NCI-H748 treated with DMSO at 0.1 percent for 48 hours (cell line): ENCODE results near the gene BRWD1.
A peak's percentile ranks its signal among the peaks of the same experiment; 100 is the strongest.

ENCODE experiments used
- DNase-seq: peaks from one replicate; lab custom pipeline; 2025; lab: John Stamatoyannopoulos, UW

The BRWD1 gene

GRCh38 chr21:39197448-39198233 is 115.8 kb downstream of the BRWD1 start:
- DNase-seq = no peak

- DNase-seq = no peak
These were observed 116.6 kb downstream of the BRWD1 start for GRCh38 chr21:39196838-39197237.

GRCh38 chr21:39196310-39196709 is 117.1 kb downstream of the BRWD1 start:
- DNase-seq = no peak

- DNase-seq = no peak
These were observed 120.1 kb downstream of the BRWD1 start for GRCh38 chr21:39193380-39193779.

GRCh38 chr21:39189857-39190604 is 123.4 kb downstream of the BRWD1 start:
- no peak for DNase-seq

- no peak for DNase-seq
These were observed 124.8 kb downstream of the BRWD1 start for GRCh38 chr21:39188521-39189139.

- no peak for DNase-seq
These were observed 126.3 kb downstream of the BRWD1 start for GRCh38 chr21:39187141-39187540.

- no peak for DNase-seq
These were observed 126.8 kb downstream of the BRWD1 start for GRCh38 chr21:39186676-39187075.

GRCh38 chr21:39185157-39185556 is 128.3 kb downstream of the BRWD1 start:
- no peak for DNase-seq

- DNase-seq = peak; percentile 16
These were observed 129.1 kb downstream of the BRWD1 start for GRCh38 chr21:39184050-39184980.

- DNase-seq = peak; percentile 87
These were observed 130.0 kb downstream of the BRWD1 start, which contains the start of gene PSMG1 for GRCh38 chr21:39183272-39184049. Gene PSMG1 (minus strand): TSS chr21:39183451. CDS start chr21:39183385, 66 bp downstream.

- DNase-seq = no peak
These were observed 130.8 kb downstream of the BRWD1 start for GRCh38 chr21:39182484-39183271.

GRCh38 chr21:39182016-39182415 is 131.4 kb downstream of the BRWD1 start:
- DNase-seq = no peak

GRCh38 chr21:39181205-39181818 is 132.1 kb downstream of the BRWD1 start:
- DNase-seq = no peak

GRCh38 chr21:39180429-39181019 is 132.9 kb downstream of the BRWD1 start:
- no peak for DNase-seq

GRCh38 chr21:39178421-39178820 is 135.0 kb downstream of the BRWD1 start:
- no peak for DNase-seq

GRCh38 chr21:39176271-39176709 is 137.1 kb downstream of the BRWD1 start:
- no peak for DNase-seq

GRCh38 chr21:39175665-39176064 is 137.8 kb downstream of the BRWD1 start:
- DNase-seq = no peak

- DNase-seq = no peak
These were observed 138.3 kb downstream of the BRWD1 start for GRCh38 chr21:39175154-39175553.
